Activated gamma-delta T cell treated with Interleukin-2 at 50 U/mL for 16 hours (primary cell): ENCODE results near the gene CMAS.
A peak's percentile ranks its signal among the peaks of the same experiment; 100 is the strongest.
"Not testable (repeated sequence)": the region's sequence is repeated elsewhere in the genome, so short reads cannot be mapped to it uniquely, and the experiment has no call there.

Experiments
- DNase-seq: peaks from one replicate; pipeline ENCODE4 v3.0.0-alpha.2; 2020

The CMAS gene

GRCh38 chr12:22048351-22049041 lies 2.5 kb downstream of the CMAS start:
- DNase-seq = no peak

- no peak for DNase-seq
These were observed 4.1 kb downstream of the CMAS start for GRCh38 chr12:22050078-22050477.

- DNase-seq = no peak
These were observed 5.2 kb downstream of the CMAS start for GRCh38 chr12:22051114-22051698.

- DNase-seq = not testable (repeated sequence)
These were observed 7.0 kb downstream of the CMAS start for GRCh38 chr12:22052994-22053393.

- DNase-seq = no peak
These were observed 8.1 kb downstream of the CMAS start for GRCh38 chr12:22054155-22054554.

- DNase-seq = no peak
These were observed 10.6 kb downstream of the CMAS start for GRCh38 chr12:22056607-22057006.

GRCh38 chr12:22059976-22060647 lies 14.1 kb downstream of the CMAS start:
- no peak for DNase-seq

- no peak for DNase-seq
These were observed 18.9 kb downstream of the CMAS start for GRCh38 chr12:22064968-22065367.

GRCh38 chr12:22066310-22066709 lies 20.3 kb downstream of the CMAS start:
- no peak for DNase-seq

- DNase-seq = no peak
These were observed 23.8 kb downstream of the CMAS start for GRCh38 chr12:22069851-22070250.

GRCh38 chr12:22082190-22082701 lies 36.2 kb downstream of the CMAS start:
- DNase-seq = no peak

GRCh38 chr12:22083167-22083566 lies 37.1 kb downstream of the CMAS start:
- DNase-seq = peak; percentile 20

- no peak for DNase-seq
These were observed 38.8 kb downstream of the CMAS start for GRCh38 chr12:22084852-22085251.

GRCh38 chr12:22088886-22089285 lies 42.9 kb downstream of the CMAS start:
- no peak for DNase-seq

- no peak for DNase-seq
These were observed 43.5 kb downstream of the CMAS start for GRCh38 chr12:22089486-22089885.

- not testable (repeated sequence) for DNase-seq
These were observed 53.0 kb downstream of the CMAS start for GRCh38 chr12:22099062-22099461.

GRCh38 chr12:22100958-22101748 lies 55.1 kb downstream of the CMAS start:
- DNase-seq = peak; percentile 25

GRCh38 chr12:22101749-22102243 lies 55.8 kb downstream of the CMAS start:
- no peak for DNase-seq

- no peak for DNase-seq
These were observed 57.4 kb downstream of the CMAS start for GRCh38 chr12:22103418-22103817.

GRCh38 chr12:22105542-22105941 lies 59.5 kb downstream of the CMAS start:
- no peak for DNase-seq

GRCh38 chr12:22110176-22110575 lies 64.2 kb downstream of the CMAS start:
- no peak for DNase-seq
